A172 (cell line): ENCODE measurements around the gene LEMD2. TPM values are rescaled to one million over a fixed set of nuclear protein-coding genes. Genes with fewer than 3 reads are reported as not detected.

Experiments
- DNase-seq: peaks from one replicate; pipeline ENCODE4 v3.0.0-alpha.2; 2015; ENCODE audit warnings: low spot score
- total RNA-seq: library from RNA; depleted of rRNA; stranded (reverse); fragments of >200 nt; shearing (Covaris generic); gene quantifications from 2 replicates; pipeline ENCODE4 v1.2.3, GENCODE V29; 2014

LEMD2 gene
- total RNA-seq, 1 experiment from 2014 or later, result 50.8 TPM

DNA sequence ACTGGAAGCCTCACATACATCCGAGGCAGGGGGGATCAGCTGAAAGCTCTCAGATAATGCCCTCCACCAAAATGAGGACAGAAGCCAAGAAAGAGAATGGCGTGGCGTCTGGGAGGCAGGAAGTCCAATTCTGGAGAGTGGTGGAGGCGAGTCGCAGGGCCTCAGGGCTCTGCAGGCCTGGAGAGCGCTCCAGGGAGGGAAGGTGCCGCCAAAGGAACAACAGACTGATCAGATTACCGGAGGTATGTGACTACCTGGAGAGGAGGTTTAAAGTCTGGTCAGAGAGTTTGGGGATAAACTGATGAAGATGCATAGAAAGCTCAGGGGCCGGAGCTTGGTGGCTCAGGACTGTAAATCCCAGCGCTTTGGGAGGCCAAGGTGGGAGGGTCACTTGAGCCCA is 31.0 kb downstream of the LEMD2 start:
- no peak for DNase-seq

DNA sequence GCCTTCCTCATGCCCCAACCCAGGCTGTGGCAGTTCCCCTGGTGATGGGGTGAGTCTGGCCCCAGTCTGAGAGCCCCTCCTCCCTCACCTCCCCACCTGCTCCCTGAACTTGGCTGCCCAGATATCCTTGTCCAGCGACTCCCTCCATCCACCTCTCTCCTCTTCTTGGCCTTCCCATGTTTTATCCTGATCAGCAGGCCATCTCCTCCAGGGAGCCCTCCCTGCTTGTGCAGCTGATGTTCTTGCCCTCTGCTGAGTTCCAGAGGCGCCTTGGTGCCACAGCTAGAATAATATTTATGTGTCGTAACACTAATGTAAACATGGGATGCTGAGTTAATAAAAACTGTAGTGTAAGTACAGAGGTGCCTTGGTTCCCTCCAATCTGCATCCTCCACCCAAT is 31.8 kb downstream of the LEMD2 start:
- DNase-seq, result no peak

DNA sequence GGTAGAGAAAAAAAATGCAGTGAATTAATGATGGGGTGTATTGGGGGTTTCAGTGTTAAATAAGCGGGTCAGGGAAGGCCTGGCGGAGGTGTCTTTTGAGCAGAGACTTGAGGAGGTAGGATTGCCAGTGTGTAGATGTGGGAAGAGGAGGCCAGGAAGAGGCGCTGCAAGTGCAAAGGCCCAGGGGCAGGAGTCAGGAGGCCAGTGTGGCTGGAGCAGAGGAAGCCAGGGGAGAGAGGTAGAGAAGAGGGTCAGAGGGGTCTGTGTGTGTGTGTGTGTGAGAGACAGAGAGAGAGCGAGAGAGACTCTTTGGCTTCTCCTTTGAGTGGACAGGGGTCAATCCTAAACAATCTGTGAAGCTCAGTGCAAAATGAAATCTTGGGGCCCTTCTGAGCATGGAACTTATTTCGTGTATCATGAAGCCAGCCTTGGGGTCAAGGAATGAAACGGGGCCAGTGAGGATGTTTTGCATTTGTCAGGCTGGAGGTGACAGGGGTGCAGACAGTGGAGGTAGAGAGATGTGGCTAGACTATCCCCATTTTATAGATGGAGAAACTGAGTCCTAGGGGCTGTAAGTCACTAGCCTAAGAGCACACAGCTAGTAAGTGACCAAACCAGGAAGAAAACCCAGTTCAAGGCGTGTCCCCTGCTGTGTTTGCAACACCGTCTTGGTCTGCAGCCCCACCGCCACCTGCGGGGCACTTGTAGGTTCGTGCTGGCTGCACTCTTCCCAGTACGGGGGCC is 32.5 kb downstream of the LEMD2 start:
- DNase-seq, result no peak

DNA sequence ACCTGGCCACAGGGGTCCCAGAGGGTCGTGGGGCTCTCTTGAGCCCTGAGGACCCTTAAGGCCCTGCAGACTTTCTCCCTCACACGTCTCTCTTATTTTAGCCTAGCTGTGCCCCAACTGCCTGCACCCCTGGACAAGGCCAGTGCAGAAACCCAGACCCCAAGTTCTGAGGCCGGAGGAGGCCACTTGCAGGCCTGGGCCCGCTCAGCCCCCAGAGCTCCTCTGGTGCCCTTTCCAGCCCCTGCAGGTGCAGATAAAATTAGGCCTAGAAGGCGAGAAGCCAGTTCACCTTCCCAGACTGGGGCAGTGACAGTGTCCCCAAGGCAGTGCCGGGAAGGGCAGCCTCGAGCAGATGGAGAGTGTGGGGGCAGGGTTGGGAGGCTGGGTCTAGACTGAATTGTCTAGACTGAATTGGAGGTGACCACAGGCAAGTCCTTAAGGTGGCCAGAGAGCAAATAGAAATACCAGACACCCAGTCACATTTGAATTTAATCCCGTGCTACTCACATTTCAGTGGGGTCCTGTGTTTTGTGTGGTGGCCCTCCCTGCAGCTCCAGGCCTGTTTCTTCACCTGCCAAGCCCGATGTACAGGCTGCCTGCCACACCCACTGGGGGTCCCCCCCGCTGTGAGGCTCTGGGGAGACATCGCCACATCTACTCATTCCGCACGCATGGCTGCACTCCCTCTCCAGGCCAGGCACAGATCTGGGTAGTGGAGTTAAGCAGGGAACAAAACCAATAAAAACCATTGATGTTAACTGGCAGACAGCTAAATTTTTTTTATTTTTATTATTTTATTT is 33.7 kb downstream of the LEMD2 start:
- DNase-seq, result no peak

DNA sequence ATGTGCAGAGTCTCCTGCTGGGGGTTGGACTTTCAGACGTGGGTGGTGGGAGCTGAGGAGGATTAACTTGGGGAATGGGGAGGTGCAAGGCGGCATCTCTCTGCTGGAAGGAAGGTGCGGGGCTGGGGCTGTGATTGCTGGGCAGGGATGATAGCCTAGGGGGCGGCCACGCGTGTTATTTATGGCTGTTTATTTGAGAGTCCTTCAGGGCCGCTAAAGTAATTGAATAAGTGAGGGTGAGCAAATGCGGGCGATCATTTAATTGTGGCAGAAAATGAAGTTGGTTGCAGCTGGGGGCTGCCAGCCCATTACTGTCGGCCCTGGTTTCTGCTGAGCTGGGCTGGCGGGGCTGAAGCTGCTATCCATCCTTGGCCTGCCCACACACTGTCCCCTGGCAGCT is 34.7 kb downstream of the LEMD2 start:
- no peak for DNase-seq

DNA sequence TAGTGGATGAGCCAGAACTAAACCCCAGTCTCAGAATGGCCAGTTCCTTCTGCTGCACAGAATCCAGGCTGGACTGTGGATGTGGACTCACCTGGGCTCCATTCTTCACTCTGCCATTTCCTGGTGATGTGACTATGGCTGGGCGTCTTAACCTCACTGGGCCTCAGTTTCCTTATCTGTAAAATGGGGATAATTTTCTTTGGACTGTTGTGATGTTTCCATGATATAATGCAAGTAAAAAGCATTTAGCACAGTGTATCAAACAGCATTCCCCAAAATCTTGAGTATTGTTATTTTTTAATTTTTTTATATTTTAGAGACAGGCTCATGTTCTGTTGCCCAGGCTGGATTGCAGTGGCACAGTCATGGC is 36.3 kb downstream of the LEMD2 start:
- no peak for DNase-seq

DNA sequence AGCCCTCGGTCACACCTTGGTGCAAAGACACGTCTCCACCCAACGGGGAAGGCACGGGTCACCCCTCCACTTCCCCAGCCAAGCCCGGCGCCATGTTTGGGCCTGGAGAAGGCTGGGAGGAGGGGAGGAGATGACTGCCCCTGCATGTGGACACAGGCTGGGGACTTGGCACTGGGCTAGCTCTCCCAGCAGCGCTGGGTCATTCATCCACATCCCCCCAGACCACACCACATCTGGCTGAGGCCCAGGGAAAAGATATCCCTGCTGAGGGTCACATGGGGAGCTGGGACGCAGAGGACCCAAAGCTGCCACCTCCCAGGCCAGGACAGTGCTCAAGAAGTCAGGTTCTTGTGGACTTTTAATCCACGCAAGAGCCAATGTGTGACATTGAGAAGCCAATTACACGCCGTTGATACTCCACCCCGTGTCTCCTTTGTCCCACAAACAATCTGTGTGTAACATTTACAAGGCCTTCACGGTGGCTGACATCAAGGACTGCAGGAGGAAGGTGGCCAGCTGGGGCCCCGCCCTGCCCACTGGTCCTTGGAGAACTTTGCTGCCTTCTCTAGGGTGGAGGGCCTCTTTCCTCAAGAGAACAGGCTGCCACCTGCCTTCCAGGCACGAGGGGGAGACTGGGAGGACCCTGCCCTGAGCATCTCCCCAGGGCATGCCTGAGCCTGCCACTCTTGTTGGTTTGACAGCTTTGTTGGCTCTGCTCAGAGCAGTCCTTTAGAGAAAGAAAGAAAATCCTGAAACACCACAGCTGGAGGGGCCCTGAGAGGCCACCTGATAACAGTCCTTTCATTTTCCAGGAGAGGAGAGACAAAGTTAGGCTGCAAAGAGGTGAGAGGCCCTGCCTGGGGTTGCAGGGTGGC is 36.9 kb downstream of the LEMD2 start:
- DNase-seq, result no peak

DNA sequence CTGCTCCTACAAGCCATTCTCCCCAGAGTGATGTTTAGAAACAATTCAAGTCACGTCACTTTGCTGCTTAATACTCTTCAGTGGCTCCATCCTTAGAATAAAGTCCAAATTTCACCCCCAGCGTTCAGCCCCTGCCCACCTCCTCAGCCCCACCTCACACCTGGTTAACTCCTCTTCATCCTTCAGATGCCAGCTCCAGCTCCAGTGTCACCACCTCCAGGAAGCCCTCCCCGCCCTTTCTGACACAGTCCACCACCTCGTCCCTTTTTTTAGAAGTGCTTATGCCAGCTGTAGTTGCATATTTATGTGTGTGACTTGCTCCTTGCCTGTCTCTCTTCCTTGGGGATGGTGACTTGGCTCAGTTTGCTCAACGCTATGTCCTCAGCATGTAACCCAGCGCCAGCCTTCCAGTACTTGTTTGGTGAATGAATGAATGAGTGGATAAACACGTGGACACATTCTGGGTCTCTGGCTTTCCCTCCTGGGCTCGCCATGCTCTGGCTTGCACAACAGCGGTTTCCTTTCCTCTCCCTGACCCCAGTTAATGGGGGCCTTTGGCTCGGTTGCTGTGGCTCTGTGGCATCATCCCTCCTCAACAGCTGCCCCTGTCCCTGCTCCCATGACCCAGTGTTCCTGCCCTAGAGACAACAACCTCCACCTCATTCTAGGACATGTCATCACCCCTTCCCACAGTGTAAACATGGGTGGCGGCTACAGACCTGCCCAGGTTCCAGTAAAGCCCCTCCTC is 38.5 kb downstream of the LEMD2 start:
- no peak for DNase-seq

DNA sequence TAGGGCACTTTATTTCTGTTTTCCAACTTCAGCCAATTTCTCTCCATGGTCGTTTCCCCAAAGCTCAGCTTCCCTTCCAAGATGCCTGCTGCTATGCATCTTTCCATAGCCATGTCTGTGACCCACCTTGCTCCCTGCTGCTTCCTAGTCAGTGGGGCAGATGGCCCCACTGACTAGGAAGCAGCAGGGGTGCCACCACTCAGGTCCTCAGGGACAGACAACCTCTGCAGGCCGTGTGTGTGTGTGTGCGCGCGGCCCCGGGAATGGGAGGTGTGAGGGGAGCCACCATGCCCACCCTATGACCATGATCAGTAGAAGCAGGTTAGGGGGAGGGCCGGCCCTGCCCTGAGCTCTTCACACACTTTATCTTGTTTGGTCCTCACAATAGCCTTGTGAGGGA is 39.5 kb downstream of the LEMD2 start:
- DNase-seq, result no peak

DNA sequence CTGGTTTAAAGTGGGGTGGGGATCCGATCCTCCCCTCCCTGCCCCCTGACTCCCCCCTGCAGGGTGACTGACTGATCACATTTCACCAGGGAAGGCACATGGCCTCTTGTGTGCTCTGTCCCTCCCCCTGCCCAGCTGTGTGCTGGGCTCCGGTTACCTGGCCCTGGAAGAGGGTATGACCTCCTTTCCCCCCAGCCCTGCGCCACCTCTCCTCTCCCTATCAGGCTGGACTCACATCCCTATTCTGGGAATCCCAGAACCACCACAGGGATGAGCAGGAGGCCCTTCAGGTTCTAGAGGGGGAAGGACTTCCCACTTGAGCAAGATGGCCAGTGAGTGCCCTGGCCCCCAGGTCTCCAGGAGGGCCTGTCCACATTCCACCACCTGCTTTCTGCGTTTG is 40.1 kb downstream of the LEMD2 start:
- DNase-seq, result no peak

DNA sequence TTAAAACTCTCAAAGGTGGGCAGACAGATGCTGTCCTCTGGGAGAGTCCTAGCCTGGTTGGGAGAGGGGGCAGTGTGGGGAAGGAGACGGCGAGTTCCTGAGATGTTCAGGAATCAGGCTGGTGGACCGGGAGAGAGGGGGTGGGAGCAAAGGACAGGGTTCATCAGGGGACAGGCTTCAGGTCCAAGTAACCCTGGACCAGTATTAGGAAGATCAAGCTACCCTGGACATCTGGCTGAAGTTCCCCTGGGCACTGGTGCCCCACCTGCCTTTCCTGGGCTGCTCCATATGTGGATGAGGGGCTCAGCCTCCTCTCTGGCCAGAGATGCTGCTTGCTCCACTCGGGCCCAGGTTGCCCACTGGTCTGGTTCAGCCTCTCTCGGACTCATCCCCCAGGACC is 41.1 kb downstream of the LEMD2 start:
- no peak for DNase-seq

DNA sequence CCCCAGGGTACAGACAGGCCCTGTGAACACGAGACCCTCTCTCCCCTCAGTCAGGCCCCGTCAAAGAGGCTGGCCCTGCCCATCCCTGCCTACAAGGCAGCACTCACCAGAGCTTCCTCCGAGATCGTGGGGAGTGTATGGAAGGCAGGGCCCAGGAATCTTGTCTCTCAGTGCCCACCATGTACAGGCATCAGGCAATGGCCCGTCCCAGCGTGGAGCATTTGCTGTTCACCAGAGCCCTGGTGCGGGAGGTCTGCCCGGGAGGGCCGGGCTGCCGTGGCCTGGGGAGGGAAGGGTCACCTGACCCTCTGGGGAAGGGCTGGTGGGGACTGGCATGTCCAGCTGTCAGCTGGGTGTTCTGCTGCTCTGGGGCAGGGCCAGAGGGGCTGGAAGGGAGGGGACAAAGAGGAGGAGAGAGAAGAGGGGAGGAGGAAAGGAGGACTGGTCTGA is 42.3 kb downstream of the LEMD2 start, which contains the start of gene IP6K3:
TSS of gene IP6K3 (minus strand) at position 255 of the 450 bp plus-strand sequence. CDS start 11,429 bp downstream, outside the sequence.
- peak; percentile 39 for DNase-seq

DNA sequence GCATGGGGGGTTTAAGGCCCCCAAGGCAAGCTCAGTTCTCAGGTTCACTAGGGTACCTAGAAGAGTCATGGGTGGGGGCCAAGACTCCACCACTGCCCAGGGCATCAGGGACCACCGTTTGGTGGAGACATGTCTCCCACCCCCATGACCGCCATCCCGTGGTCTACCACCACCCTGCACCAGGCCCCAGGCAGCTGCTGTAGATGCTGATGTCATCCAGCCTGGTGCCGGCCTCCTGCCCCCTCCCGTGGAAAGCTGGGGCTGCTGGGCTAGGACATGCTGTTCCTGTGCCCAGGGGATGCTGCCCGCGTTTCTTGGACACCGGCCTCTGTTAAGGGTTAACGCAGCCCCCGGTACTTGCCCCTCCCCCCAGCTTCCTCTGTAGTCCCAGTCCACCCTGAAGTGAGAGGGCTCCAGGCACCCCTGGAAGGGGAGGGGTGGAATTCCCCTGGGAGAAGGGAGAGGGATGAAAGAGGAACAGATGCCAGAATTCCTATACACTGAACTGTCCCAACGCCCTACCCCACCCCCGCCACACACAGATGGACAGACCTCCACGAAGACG is 42.8 kb downstream of the LEMD2 start:
- DNase-seq, result peak; percentile 70

DNA sequence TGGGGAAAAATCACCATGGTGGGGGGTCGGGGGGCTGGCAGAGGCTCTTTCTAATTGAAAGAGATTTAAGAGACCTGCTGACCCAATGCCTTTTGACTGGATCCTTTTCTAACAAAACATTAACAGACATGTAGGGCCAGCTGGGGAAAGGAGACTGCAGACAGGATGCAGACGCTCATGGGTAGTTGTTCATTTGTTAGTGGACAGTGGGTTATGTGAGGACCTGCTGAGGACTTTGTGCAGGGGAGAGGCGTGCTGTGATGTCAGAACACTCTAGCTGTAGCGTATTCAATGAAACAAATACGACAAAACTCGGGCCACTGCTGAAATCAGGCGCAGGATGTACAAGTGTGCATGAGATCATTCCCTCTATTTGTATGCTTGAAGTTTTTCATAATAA is 43.4 kb downstream of the LEMD2 start:
- DNase-seq, result no peak

DNA sequence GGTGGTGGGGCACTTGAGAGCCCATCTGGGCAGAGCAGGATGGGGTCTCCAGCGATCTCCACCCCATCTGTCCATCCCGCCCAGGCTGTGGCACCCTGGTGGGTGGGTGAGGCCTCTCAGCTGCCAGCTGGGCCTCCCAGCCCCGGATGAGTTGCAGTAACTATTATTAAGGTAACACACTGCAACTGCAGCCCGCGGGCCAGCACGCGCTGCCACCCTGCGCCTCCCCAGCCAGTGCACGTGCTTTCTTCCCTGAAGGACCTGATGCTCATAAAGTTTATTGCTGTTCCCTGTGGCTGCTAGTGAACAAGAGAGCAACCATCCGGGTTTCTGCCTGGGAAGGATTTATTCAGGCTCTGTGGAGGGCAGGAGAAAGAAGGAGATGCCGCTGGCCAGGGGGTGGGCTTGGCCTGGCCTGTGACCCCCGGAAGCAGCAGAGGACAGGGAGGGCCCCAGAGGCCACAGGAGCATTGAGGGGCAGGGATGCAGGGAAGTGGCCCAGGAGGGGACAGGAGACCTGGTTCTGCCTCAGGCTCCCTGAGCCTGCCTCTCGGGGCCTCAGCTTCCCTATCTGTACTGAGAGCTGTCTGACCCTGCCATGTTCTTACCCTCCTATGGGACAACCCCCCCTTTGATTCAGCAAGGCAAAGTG is 43.9 kb downstream of the LEMD2 start:
- DNase-seq, result peak; percentile 32

DNA sequence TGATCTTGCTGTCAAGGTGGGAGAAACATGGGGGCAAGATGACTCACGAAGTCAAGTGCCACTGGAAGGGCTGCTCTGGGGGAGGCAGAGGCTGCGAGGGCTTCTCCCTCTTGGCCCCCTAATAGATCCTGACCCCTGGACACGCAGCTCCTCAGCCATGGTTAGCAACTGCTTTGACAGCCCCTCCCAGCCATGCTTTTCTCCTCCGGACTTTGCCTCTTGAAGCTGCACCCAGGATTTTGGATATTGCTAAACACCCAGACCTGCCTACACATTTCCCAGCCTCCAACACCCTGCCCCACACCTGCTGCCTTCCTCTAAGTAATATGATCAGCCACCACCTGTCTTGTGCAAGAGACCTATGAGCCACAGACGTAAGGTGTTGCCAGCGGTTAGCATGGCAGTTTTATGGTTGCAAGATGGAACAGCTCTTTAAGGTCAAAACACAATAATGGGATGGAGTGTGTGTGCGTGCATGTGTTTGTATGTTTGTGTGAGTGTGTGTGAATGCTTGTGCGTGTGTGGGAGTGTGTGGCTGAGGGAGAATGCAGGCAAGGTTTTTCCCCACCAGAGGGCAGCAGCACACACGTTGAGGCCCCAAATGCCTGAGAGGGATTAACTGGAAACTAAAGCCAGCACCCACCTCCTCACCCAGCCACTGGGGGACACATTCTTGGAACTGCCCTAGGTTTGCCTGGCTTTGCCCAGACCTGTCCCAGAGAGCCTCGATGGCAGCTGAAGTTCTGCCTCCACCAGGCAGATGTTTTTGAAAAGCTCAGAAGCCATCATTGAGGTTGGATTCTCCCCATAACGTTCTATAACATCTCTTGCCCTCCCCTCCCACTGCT is 44.7 kb downstream of the LEMD2 start:
- peak; percentile 57 for DNase-seq

DNA sequence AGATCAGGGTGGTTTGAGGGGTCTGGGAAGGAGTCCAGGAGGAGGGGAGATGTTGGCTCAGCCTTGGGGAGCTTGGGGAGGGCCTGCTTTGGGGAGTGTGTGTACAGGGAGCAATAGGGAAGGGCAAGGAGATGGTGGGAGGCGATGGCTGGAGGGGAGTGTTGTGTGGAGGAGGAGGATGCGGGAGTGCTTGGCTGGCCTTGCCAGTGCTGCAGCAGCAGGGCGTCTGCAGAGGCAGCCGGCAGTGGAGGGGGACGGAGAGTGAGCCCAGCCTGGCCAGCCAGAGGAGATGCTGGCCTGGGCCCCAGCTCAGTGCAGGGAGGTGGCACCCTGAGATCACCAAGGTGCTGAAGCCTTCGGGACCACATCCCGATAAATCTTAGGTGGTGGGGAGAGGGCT is 46.1 kb downstream of the LEMD2 start:
- no peak for DNase-seq

DNA sequence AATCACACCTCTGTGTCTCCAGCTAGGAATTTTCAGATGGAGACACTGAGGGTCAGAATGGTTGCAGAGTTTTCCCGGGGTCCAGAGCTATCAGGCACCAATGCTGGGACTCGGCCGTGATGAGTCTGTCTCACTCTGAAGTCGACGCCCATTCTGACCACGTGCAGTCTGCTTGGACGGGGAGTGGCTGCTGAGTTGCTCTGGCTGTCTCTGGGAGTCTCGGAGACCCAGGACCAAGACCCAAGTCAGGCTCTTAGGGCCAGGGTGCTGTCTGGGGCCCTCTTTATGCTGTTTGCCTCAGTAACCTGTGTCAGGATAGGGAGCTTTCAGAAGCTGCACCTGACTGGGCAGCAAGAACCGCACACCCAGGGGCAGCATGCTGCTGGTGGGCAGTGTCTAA is 46.8 kb downstream of the LEMD2 start:
- DNase-seq, result peak; percentile 16

DNA sequence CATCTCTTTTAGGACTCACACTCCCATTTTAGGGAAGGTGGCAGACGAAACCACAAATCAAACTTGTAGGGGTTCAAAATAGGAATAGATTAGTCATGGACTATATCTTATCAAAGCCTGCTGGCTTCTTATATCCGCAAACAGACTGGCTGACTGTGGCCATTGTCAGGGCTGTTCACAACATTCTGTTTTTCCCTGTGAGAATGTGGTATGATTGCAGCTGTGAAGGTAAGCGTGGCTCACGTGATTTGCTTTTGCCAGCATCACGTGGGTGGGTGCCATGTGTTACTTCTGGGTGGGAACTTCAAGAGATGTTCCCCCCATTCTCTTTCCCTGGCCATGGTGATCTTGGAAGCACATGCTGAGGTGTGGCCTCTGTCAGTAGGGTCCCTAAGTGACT is 48.1 kb downstream of the LEMD2 start:
- no peak for DNase-seq

DNA sequence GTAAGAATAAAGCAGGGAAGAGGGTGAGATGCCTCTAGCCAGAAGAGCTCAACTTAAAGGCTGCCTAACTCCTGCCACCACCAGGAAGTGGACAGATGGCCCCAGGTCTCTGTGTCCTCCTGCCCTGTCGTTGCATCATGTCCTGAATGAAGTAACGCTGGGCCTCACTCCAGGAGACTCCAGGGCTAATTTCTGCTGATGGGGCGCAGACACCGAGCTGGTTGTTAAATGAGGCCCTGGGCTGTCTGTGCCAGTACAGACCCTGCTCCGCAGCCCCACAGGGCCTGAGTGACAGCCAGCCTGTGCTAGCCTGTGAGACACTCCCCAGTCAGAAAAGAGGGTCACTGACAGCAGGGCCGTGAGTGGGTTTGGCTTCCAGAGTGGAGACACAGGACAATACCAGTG is 48.7 kb downstream of the LEMD2 start:
- no peak for DNase-seq
